Upper lobe of left lung (tissue), 4 donors: ENCODE measurements around the gene TPGS1.

ENCODE experiments used
- EP300 ChIP-seq, 4 donors: sonication (generic); formaldehyde crosslinking; IDR thresholded peaks; one replicate each; pipeline ENCODE4 v1.5.1; 2017; ENCODE audit warnings: antibody characterized with exemption in 4 of 4, control low read depth in 2 of 4
- POLR2A ChIP-seq, 4 donors: fragments of 450-650 bp; IDR thresholded peaks; one replicate each; pipeline ENCODE4 v1.5.1; 2016 to 2017; ENCODE audit warnings: antibody characterized with exemption in 4 of 4, mild to moderate bottlenecking in 2 of 4
- POLR2AphosphoS5 ChIP-seq, 2 donors: sonication (generic); formaldehyde crosslinking; IDR thresholded peaks; one replicate each; pipeline ENCODE4 v1.5.1; 2017; ENCODE audit warnings: antibody characterized with exemption in 2 of 2
- TF ChIP-seq, protein P1 (sequence below), 6 experiments: fragments of 450-650 bp in 4 of 6; fragments of 200-600 bp in 2 of 6; sonication (generic) in 2 of 6; IDR thresholded peaks; one replicate each; pipeline ENCODE4 v1.5.1; 2016 to 2019; ENCODE audit warnings: antibody characterized with exemption in 6 of 6

- TF ChIP-seq POLR2A (IDR thresholded peaks at IDR 0.05) (no peak), EP300 (IDR thresholded peaks at IDR 0.05) (no peak), POLR2AphosphoS5 (IDR thresholded peaks at IDR 0.05) (no peak)
- TF ChIP-seq, protein P1, sequence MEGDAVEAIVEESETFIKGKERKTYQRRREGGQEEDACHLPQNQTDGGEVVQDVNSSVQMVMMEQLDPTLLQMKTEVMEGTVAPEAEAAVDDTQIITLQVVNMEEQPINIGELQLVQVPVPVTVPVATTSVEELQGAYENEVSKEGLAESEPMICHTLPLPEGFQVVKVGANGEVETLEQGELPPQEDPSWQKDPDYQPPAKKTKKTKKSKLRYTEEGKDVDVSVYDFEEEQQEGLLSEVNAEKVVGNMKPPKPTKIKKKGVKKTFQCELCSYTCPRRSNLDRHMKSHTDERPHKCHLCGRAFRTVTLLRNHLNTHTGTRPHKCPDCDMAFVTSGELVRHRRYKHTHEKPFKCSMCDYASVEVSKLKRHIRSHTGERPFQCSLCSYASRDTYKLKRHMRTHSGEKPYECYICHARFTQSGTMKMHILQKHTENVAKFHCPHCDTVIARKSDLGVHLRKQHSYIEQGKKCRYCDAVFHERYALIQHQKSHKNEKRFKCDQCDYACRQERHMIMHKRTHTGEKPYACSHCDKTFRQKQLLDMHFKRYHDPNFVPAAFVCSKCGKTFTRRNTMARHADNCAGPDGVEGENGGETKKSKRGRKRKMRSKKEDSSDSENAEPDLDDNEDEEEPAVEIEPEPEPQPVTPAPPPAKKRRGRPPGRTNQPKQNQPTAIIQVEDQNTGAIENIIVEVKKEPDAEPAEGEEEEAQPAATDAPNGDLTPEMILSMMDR (IDR thresholded peaks at IDR 0.05), result no peak
Measured at GRCh38 chr19:496986-497385, 10.3 kb upstream of the TPGS1 start.
